ENCODE data around the gene PPP3R1. TPM values are rescaled to one million over a fixed set of nuclear protein-coding genes. Genes with fewer than 3 reads are reported as not detected.

Gene PPP3R1
- total and polyA plus RNA-seq, 2 experiments from 2014 or later = 7.9 to 49.6 TPM

- Histone ChIP-seq H3K27ac (ENCODE audit: low read depth) (no peak overlapping the region), H3K36me3 (ENCODE audit: insufficient read depth) (peaks cover 9% of the 10 kb centered on the region), H3K27me3 (ENCODE audit: insufficient read depth) (no peaks in the 10 kb centered on the region), H3K9me2 (ENCODE audit: insufficient read depth) (no peaks in the 10 kb centered on the region), H2AFZ (no peak overlapping the region), H4K20me1 (replicated peaks; ENCODE audit: insufficient read depth) (peaks cover 14% of the 10 kb centered on the region), H3K4me2 (no peak overlapping the region), H3K4me1 (ENCODE audit: insufficient read depth) (peaks cover 4% of the 10 kb centered on the region; the same call in 1 of the 2 replicates), H3K79me2 (replicated peaks; ENCODE audit: insufficient read depth) (no peaks in the 10 kb centered on the region), H3K4me3 (no peak overlapping the region), H3F3A (replicated peaks; ENCODE audit: low read depth) (no peaks in the 10 kb centered on the region)
- H3K36me3 Mint-ChIP-seq (ENCODE audit: low read depth) = peaks cover 30% of the 10 kb centered on the region; the same call in 2 of the 3 replicates
- peaks cover 5% of the 10 kb centered on the region for H3K27me3 Mint-ChIP-seq (ENCODE audit: insufficient read depth, low read depth, poor library complexity)
- TF ChIP-seq STAT1 (IDR thresholded peaks at IDR 0.05; ENCODE audit: unreplicated experiment) (no peak), POLR2AphosphoS5 (IDR thresholded peaks at IDR 0.05; ENCODE audit: low read depth) (no peak)
- TF ChIP-seq, protein P1, sequence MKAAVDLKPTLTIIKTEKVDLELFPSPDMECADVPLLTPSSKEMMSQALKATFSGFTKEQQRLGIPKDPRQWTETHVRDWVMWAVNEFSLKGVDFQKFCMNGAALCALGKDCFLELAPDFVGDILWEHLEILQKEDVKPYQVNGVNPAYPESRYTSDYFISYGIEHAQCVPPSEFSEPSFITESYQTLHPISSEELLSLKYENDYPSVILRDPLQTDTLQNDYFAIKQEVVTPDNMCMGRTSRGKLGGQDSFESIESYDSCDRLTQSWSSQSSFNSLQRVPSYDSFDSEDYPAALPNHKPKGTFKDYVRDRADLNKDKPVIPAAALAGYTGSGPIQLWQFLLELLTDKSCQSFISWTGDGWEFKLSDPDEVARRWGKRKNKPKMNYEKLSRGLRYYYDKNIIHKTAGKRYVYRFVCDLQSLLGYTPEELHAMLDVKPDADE (IDR thresholded peaks at IDR 0.05) = no peak
- no peak overlapping the region for H3K4me3 Mint-ChIP-seq
- ATAC-seq = no peak; the same call in 2 of the 3 replicates
- H3K27ac Mint-ChIP-seq = peak overlapping the region; percentile 35; the same call in 1 of the 2 replicates
- H3K4me1 Mint-ChIP-seq = peaks cover 9% of the 10 kb centered on the region; the same call in 2 of the 3 replicates
- no peaks in the 10 kb centered on the region; the same call in 2 of the 3 replicates for H3K9me3 Mint-ChIP-seq
- no peak for DNase-seq (ENCODE audit: low spot score)
These were observed 74.8 kb downstream of the PPP3R1 start for GRCh38 chr2:68177541-68177940.

DNA sequence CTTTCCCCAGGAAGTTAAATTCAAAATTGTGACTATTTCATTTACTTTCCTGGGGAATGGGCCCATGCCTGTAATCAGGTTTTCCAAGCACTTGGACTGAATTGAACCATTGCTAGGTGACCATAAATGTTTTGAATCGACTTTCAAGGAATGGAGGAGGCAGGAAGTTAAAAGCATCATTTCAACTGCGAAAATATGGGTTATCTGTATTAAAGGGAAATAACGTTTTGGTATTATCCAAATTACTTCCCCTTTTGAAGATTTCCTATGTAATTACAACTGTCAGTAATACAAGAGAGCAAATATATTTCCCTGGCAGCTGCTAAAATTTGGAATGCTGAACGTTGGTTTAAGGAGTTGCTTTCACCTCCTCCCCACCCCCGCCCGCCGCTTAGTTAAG is 75.7 kb downstream of the PPP3R1 start:
- Histone ChIP-seq H3K27me3 (ENCODE audit: insufficient read depth) (no peaks in the 10 kb centered on the region), H3K36me3 (ENCODE audit: insufficient read depth) (peaks cover 10% of the 10 kb centered on the region), H3F3A (replicated peaks; ENCODE audit: low read depth) (no peaks in the 10 kb centered on the region), H2AFZ (no peak overlapping the region), H3K4me3 (no peak overlapping the region), H3K4me1 (ENCODE audit: insufficient read depth) (peaks cover 4% of the 10 kb centered on the region; the same call in 1 of the 2 replicates), H3K27ac (ENCODE audit: low read depth) (no peak overlapping the region), H3K79me2 (replicated peaks; ENCODE audit: insufficient read depth) (no peaks in the 10 kb centered on the region), H3K4me2 (no peak overlapping the region), H3K9me2 (ENCODE audit: insufficient read depth) (no peaks in the 10 kb centered on the region), H4K20me1 (replicated peaks; ENCODE audit: insufficient read depth) (peaks cover 16% of the 10 kb centered on the region)
- peaks cover 9% of the 10 kb centered on the region; the same call in 2 of the 3 replicates for H3K4me1 Mint-ChIP-seq
- no peak overlapping the region for H3K4me3 Mint-ChIP-seq
- no peak for ATAC-seq
- H3K36me3 Mint-ChIP-seq (ENCODE audit: low read depth) = peaks cover 26% of the 10 kb centered on the region; the same call in 2 of the 3 replicates
- peak; percentile 13 for DNase-seq (ENCODE audit: low spot score)
- no peak overlapping the region for H3K27ac Mint-ChIP-seq
- peaks cover 4% of the 10 kb centered on the region for H3K27me3 Mint-ChIP-seq (ENCODE audit: insufficient read depth, low read depth, poor library complexity)
- H3K9me3 Mint-ChIP-seq = no peaks in the 10 kb centered on the region; the same call in 2 of the 3 replicates
- TF ChIP-seq NANOG (IDR thresholded peaks at IDR 0.05; ENCODE audit: borderline replicate concordance) (no peak), JUNB (IDR thresholded peaks at IDR 0.05; ENCODE audit: unreplicated experiment) (no peak), CREB1 (CRISPR knock-in tag; IDR thresholded peaks at IDR 0.05; ENCODE audit: low read depth) (no peak), ZNF331 (CRISPR knock-in tag; IDR thresholded peaks at IDR 0.05; ENCODE audit: low read depth) (no peak), ZNF462 (CRISPR knock-in tag; IDR thresholded peaks at IDR 0.05) (no peak), EZH2phosphoT487 (IDR thresholded peaks at IDR 0.05; ENCODE audit: unreplicated experiment) (no peak), STAT1 (IDR thresholded peaks at IDR 0.05; ENCODE audit: unreplicated experiment) (no peak)
- TF ChIP-seq, protein P2, sequence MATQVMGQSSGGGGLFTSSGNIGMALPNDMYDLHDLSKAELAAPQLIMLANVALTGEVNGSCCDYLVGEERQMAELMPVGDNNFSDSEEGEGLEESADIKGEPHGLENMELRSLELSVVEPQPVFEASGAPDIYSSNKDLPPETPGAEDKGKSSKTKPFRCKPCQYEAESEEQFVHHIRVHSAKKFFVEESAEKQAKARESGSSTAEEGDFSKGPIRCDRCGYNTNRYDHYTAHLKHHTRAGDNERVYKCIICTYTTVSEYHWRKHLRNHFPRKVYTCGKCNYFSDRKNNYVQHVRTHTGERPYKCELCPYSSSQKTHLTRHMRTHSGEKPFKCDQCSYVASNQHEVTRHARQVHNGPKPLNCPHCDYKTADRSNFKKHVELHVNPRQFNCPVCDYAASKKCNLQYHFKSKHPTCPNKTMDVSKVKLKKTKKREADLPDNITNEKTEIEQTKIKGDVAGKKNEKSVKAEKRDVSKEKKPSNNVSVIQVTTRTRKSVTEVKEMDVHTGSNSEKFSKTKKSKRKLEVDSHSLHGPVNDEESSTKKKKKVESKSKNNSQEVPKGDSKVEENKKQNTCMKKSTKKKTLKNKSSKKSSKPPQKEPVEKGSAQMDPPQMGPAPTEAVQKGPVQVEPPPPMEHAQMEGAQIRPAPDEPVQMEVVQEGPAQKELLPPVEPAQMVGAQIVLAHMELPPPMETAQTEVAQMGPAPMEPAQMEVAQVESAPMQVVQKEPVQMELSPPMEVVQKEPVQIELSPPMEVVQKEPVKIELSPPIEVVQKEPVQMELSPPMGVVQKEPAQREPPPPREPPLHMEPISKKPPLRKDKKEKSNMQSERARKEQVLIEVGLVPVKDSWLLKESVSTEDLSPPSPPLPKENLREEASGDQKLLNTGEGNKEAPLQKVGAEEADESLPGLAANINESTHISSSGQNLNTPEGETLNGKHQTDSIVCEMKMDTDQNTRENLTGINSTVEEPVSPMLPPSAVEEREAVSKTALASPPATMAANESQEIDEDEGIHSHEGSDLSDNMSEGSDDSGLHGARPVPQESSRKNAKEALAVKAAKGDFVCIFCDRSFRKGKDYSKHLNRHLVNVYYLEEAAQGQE (IDR thresholded peaks at IDR 0.05; ENCODE audit: unreplicated experiment) = no peak
- TF ChIP-seq, protein P1 (IDR thresholded peaks at IDR 0.05) = no peak
